MG63 (cell line): ENCODE measurements around the gene ULK2. TPM values are rescaled to one million over a fixed set of nuclear protein-coding genes. Genes with fewer than 3 reads are reported as not detected.

Experiments
- DNase-seq: peaks from one replicate; pipeline ENCODE4 v3.0.0-alpha.2; 2020
- H3K27me3 ChIP-seq: fragments of 250-450 bp; sonication (Bioruptor Pico); 2 replicates; pipeline ENCODE4 v1.5.1; 2020; ENCODE audit warnings: mild to moderate bottlenecking, moderate library complexity
- H3K36me3 ChIP-seq: fragments of 250-450 bp; sonication (Bioruptor Pico); 2 replicates; pipeline ENCODE4 v1.5.1; 2020; ENCODE audit warnings: mild to moderate bottlenecking, moderate library complexity
- H3K4me3 ChIP-seq: fragments of 250-450 bp; sonication (Bioruptor Pico); 2 replicates; pipeline ENCODE4 v1.5.1; 2020; ENCODE audit warnings: mild to moderate bottlenecking, moderate library complexity
- H3K9me3 ChIP-seq: fragments of 250-450 bp; sonication (Bioruptor Pico); 2 replicates; pipeline ENCODE4 v1.5.1; 2020; ENCODE audit warnings: mild to moderate bottlenecking, moderate library complexity
- total RNA-seq: library from RNA; depleted of rRNA; stranded (reverse); fragments of >200 nt; shearing (Covaris generic); gene quantifications from 2 replicates; pipeline ENCODE4 v1.2.3, GENCODE V29; 2014; ENCODE audit warnings: low replicate concordance

ULK2 gene
- total RNA-seq, 1 experiment from 2014 or later: 12.0 TPM

DNA sequence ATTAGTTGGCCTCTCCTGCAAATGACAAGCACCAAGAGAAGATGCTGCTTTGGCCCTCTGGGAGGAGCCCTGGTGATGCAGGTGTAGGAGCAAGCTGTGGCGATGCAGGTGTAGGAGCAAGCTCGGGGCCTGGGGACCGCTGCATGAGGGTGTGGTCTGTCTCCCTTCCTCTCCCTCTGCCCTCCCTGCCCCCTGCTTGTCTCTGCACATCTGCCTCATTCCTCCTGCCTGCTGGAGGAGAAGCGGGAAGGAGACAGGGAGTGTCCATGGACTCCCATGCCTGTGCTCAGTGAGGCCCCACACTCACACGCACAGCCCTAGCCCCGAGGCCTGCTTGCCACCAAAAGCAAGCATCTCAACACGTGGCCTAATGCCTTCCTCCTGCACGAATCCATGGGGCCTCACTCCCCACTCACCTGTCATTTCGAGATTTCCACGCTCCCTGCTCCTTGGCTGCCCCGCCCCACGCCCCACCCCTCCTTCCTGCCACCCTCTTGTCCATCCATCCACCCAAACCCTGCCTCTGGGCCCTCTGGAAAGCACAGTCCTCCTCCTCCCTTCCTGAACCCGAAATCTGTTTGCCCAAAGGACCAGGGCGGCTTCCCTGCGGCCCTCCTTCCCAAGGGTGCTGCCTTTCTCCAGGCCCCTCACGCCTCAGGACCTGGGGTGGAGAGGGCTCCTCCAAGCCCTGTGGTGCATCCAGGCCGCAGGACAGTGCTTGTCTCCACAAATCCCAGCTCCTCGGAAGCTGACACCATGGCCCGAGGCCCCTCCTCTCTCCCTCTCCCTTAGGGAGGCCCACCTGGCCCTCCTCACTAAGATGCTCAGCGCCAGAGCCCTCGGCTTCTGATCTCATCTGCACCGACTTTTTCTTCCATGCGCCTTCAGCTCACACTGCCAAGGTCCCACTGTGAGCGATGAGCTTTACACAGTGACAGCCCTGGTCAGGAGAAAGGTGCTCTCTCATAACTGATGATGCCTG is 107.9 kb downstream of the ULK2 start:
- no peaks in the 10 kb centered on the region for H3K36me3 ChIP-seq
- DNase-seq: no peak
- H3K4me3 ChIP-seq: no peak overlapping the region
- no peaks in the 10 kb centered on the region for H3K27me3 ChIP-seq
- H3K9me3 ChIP-seq: no peaks in the 10 kb centered on the region

- H3K27me3 ChIP-seq: no peaks in the 10 kb centered on the region
- no peak overlapping the region for H3K4me3 ChIP-seq
- no peaks in the 10 kb centered on the region for H3K36me3 ChIP-seq
- no peak for DNase-seq
- H3K9me3 ChIP-seq: no peaks in the 10 kb centered on the region
Measured at GRCh38 chr17:19757536-19758180, 110.1 kb downstream of the ULK2 start.

GRCh38 chr17:19756546-19756945 is 111.2 kb downstream of the ULK2 start:
- DNase-seq: no peak
- H3K27me3 ChIP-seq: no peaks in the 10 kb centered on the region
- no peaks in the 10 kb centered on the region for H3K9me3 ChIP-seq
- no peak overlapping the region for H3K4me3 ChIP-seq
- H3K36me3 ChIP-seq: no peaks in the 10 kb centered on the region

- Histone ChIP-seq H3K4me3 (no peak overlapping the region), H3K9me3 (no peaks in the 10 kb centered on the region), H3K36me3 (no peaks in the 10 kb centered on the region), H3K27me3 (no peaks in the 10 kb centered on the region)
- no peak for DNase-seq
Measured at GRCh38 chr17:19755821-19756510, 111.8 kb downstream of the ULK2 start.

- no peaks in the 10 kb centered on the region for H3K9me3 ChIP-seq
- no peak overlapping the region for H3K4me3 ChIP-seq
- H3K27me3 ChIP-seq: no peaks in the 10 kb centered on the region
- DNase-seq: no peak
- H3K36me3 ChIP-seq: no peaks in the 10 kb centered on the region
Measured at GRCh38 chr17:19755392-19755791, 112.3 kb downstream of the ULK2 start.

DNA sequence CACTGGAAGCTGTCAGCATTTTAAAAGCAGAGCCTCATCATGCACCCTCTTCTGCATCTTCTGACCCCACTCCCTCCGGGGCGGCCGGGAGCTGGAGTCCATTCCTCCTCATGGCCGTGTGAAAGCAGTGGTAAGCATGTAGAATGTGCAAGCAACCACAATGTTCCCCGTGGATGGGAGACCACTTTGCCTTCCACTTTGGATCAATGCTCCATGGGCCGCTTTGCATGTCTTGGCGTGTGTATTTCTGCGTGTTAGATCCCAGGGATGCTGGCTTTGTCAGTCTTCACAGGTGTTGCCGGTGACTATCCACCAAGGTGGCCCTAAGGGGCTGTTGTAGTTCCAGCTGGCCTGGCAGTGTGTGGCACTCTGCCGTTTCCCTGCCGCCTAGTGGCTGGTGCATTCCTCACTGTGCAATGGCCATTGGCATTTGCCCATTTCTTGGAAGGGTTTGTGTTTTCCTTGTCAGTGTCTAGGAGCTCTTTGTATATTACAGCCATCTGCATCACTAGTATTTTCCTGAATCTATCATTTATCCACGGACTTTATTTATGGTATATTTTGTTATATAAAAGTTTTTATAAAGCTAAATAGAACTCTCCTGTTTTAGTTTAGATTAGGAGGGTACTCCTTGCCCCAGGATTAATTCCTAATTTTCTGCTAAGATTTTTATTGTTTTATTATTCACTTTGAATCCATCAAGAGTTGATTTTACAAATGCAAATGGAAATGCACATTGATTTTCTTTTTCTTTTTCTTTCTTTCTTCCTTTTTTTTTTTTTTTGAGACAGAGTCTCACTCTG is 113.9 kb downstream of the ULK2 start:
- Histone ChIP-seq H3K4me3 (no peak overlapping the region), H3K27me3 (no peaks in the 10 kb centered on the region), H3K9me3 (no peaks in the 10 kb centered on the region), H3K36me3 (no peaks in the 10 kb centered on the region)
- peak; percentile 70 for DNase-seq

DNA sequence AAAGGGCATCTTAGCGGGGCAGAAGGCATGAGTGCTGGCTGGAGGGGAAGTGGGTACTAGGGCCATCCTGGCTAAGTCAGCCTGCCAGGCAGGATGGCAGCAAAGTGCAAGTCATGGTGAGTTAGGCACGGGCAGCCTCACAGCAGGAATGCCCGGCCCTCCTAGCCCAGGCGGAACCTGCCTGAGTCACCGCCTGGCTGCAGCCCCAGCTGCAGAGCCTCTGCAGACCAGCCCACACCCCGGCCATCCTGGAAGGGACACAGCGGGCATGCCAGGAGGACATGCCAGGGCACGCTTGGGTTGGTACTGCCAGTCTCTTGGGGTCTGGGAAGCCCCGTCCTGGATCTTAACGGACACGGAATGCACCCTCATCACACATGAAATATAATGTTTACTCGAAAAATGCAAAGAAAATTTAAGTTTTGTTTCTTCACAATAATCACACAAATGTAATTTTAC is 114.7 kb downstream of the ULK2 start:
- no peak overlapping the region for H3K4me3 ChIP-seq
- no peaks in the 10 kb centered on the region for H3K9me3 ChIP-seq
- H3K36me3 ChIP-seq: no peaks in the 10 kb centered on the region
- DNase-seq: peak; percentile 97
- H3K27me3 ChIP-seq: no peaks in the 10 kb centered on the region

- Histone ChIP-seq H3K36me3 (no peaks in the 10 kb centered on the region), H3K4me3 (no peak overlapping the region), H3K27me3 (no peaks in the 10 kb centered on the region), H3K9me3 (no peaks in the 10 kb centered on the region)
- DNase-seq: no peak
Measured at GRCh38 chr17:19752216-19753050, 115.3 kb downstream of the ULK2 start.

DNA sequence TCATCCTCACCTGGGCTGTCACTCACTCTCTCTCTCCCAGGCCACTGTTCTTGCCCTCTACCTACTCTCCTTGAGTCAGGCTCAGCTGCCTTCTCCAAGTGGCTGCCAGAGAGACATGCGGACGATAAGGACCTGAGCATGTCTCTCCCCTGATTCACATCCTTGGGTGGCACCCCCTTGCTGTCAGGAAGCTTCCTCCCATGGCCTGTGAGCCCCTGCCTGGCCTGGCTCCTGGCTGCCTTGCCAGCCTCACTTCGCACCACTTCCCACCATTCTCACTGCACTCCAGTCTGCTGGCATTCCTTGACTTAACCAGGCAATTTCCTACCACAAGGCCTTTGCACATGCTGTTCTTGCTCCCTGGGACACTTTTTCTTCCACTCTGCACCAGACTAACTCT is 116.9 kb downstream of the ULK2 start:
- H3K9me3 ChIP-seq: no peaks in the 10 kb centered on the region
- H3K4me3 ChIP-seq: no peak overlapping the region
- H3K27me3 ChIP-seq: no peaks in the 10 kb centered on the region
- H3K36me3 ChIP-seq: no peaks in the 10 kb centered on the region
- peak; percentile 26 for DNase-seq

DNA sequence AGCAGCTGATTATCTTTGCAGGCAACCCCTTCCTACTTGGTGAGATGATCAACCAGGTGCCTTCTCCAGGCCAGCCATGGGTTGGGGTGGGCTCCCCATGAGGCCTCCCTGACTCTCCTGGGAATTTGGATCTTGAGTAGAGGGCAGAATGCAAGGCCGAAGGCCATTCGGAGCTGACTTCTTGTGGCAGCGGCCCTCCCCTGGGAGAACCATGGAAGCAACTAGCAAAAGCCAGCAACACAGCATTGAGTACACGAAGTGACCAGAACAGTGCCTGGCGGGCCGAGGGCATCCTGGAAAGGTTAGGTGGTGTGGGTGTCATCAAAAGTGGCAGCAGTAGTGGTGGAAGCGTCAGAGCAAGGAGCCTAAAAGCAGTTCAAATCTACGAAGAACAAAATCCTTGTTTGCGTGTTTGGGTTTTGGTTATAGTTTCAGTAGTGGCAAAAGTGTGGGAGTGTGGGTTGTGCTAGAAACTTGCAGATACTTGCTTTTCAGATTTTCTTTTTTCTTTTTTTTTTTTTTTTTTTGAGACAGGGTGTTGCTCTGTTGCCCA is 117.6 kb downstream of the ULK2 start:
- Histone ChIP-seq H3K4me3 (no peak overlapping the region), H3K27me3 (no peaks in the 10 kb centered on the region), H3K9me3 (no peaks in the 10 kb centered on the region), H3K36me3 (no peaks in the 10 kb centered on the region)
- no peak for DNase-seq

DNA sequence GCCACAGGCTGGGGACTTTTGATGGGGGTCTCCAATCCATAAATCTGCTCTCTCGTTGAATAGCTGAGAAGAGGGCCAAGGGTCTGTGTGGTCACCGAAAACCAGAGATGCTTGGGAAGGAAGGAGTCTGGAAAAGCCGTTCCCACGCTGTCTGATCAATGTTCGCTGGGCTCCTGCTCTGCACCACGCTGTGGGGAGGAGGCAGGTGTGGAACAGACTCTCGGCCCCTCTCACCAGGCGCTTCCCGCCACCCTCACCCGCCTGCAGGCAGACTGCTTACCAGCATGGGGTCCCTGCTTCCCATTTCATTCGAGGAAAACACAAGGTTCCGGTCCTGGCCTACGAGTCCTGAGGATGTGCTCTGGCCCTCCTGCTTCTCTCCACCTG is 118.9 kb downstream of the ULK2 start:
- no peak for DNase-seq
- no peaks in the 10 kb centered on the region for H3K36me3 ChIP-seq
- no peaks in the 10 kb centered on the region for H3K9me3 ChIP-seq
- H3K27me3 ChIP-seq: no peaks in the 10 kb centered on the region
- no peak overlapping the region for H3K4me3 ChIP-seq

DNA sequence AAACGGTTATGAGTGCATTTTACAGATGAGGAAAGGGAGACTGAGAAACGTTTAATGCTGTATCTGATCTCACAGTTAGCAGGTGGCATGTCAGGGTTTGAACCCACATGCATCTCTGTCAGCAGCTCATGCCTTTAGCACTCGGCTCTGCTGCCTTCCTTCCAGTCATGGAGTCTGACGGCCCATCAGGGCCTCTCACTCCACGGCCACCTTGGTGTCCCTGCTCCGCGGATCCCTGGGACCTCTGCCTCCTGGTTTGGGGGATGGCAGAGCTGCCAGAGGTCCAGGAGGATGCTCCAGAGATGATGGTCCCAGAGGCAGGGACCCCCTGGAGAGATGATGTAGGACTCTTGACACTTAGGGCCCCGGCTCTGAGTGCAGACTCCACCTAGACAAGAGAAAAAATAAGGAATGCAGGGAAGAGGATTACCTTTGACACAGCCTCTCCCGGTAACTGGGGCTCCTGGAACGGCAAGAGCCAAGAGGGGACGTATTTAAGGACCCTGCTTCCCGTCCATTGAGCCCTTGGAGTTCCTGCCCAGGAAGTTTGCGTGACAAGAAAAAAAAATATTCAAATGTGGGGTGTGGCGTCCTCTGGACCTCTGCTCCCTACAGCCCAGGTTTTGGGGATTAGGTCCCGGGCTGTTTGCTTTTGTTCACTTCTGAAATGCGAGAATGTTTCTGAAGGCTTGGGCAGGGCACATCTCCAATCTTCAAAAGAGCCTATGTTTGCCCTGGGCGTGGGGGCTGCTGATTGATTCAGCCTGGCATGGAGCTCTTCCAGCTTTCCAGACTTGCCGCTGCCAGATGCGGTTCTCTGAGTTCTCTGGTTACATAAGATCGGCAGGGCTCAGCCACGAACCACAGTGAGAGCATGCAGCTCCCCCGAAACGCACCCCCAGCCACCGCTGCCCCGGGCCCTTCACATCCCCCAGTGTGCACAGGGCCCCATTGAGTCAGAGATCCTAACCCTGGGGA is 119.6 kb downstream of the ULK2 start, which contains the start of gene ALDH3A1:
ALDH3A1 (minus strand) TSS at position 470 of the 978 bp plus-strand sequence. CDS start 3,169 bp downstream, outside the sequence.
- Histone ChIP-seq H3K36me3 (no peaks in the 10 kb centered on the region), H3K4me3 (peak within 1 kb of the TSS; percentile 32), H3K9me3 (no peaks in the 10 kb centered on the region)

GRCh38 chr17:19747159-19747719 is 120.5 kb downstream of the ULK2 start:
- Histone ChIP-seq H3K36me3 (no peaks in the 10 kb centered on the region), H3K4me3 (peak overlapping the region; percentile 32)
- no peak for DNase-seq

More for the DNA sequence above, 119.6 kb downstream of the ULK2 start, which contains the start of gene ALDH3A1:
- H3K27me3 ChIP-seq: no peaks in the 10 kb centered on the region
- DNase-seq: peak; percentile 87

GRCh38 chr17:19746517-19746916 is 121.2 kb downstream of the ULK2 start:
- no peak for DNase-seq
- Histone ChIP-seq H3K9me3 (no peaks in the 10 kb centered on the region), H3K4me3 (no peak overlapping the region), H3K36me3 (no peaks in the 10 kb centered on the region), H3K27me3 (no peaks in the 10 kb centered on the region)

More at GRCh38 chr17:19747159-19747719, 120.5 kb downstream of the ULK2 start:
- Histone ChIP-seq H3K9me3 (no peaks in the 10 kb centered on the region), H3K27me3 (no peaks in the 10 kb centered on the region)
